HEK293 (cell line): ENCODE measurements around the gene LPGAT1.
A peak's percentile ranks its signal among the peaks of the same experiment; 100 is the strongest.

Source experiments
- CTCF ChIP-seq: fragments of 450-650 bp; formaldehyde crosslinking; IDR thresholded peaks from 2 replicates; pipeline ENCODE4 v1.5.1; 2016; ENCODE audit warnings: missing biosample characterization, missing genetic modification characterization
- GLIS1 ChIP-seq: fragments of 450-650 bp; formaldehyde crosslinking; IDR thresholded peaks from 2 replicates; pipeline ENCODE4 v1.5.1; 2016; ENCODE audit warnings: missing biosample characterization, missing genetic modification characterization
- HIC1 ChIP-seq: fragments of 450-650 bp; formaldehyde crosslinking; IDR thresholded peaks from 2 replicates; pipeline ENCODE4 v1.5.1; 2016; ENCODE audit warnings: missing biosample characterization, missing genetic modification characterization
- INSM2 ChIP-seq: fragments of 450-650 bp; formaldehyde crosslinking; IDR thresholded peaks from 2 replicates; pipeline ENCODE4 v1.5.1; 2016; ENCODE audit warnings: missing biosample characterization, missing genetic modification characterization
- MEIS1 ChIP-seq: sonication (generic); formaldehyde crosslinking; IDR thresholded peaks from 2 replicates; pipeline ENCODE4 v1.8.1; 2022; ENCODE audit warnings: missing genetic modification reagents, mild to moderate bottlenecking, borderline replicate concordance
- PRDM1 ChIP-seq: fragments of 450-650 bp; formaldehyde crosslinking; IDR thresholded peaks from 2 replicates; pipeline ENCODE4; 2016; ENCODE audit warnings: missing biosample characterization, missing genetic modification characterization
- SETDB1 ChIP-seq: IDR thresholded peaks from one replicate; pipeline ENCODE4 v1.6.1; 2017; ENCODE audit warnings: mild to moderate bottlenecking, low read length, moderate library complexity, mixed read lengths; ENCODE audit not compliant: insufficient read length
- TCF7L2 ChIP-seq: IDR thresholded peaks from 2 replicates; pipeline ENCODE4 v1.6.1; 2011; ENCODE audit warnings: low read depth, mild to moderate bottlenecking, inconsistent platforms, low read length, moderate library complexity, borderline replicate concordance
- ZBTB48 ChIP-seq: fragments of 450-650 bp; formaldehyde crosslinking; IDR thresholded peaks from 2 replicates; pipeline ENCODE4 v1.5.1; 2016; ENCODE audit warnings: missing biosample characterization, missing genetic modification characterization
- ZFHX2 ChIP-seq: fragments of 450-650 bp; formaldehyde crosslinking; conservative IDR thresholded peaks from 2 replicates; pipeline ENCODE4 v1.5.1; 2016; ENCODE audit warnings: missing biosample characterization, missing genetic modification characterization
- ZNF140 ChIP-seq: fragments of 450-650 bp; formaldehyde crosslinking; IDR thresholded peaks from 2 replicates; pipeline ENCODE4 v1.5.1; 2016; ENCODE audit warnings: missing biosample characterization, missing genetic modification characterization
- ZNF2 ChIP-seq: fragments of 450-650 bp; formaldehyde crosslinking; IDR thresholded peaks from 2 replicates; pipeline ENCODE4 v1.5.1; 2016; ENCODE audit warnings: missing biosample characterization, missing genetic modification characterization
- ZNF292 ChIP-seq: fragments of 450-650 bp; formaldehyde crosslinking; IDR thresholded peaks from 2 replicates; pipeline ENCODE4 v1.5.1; 2016; ENCODE audit warnings: low read depth, missing biosample characterization, missing genetic modification characterization, borderline replicate concordance
- ZNF335 ChIP-seq: fragments of 450-650 bp; formaldehyde crosslinking; conservative IDR thresholded peaks from 2 replicates; pipeline ENCODE4 v1.5.1; 2016; ENCODE audit warnings: missing biosample characterization, missing genetic modification characterization
- ZNF473 ChIP-seq: fragments of 450-650 bp; formaldehyde crosslinking; IDR thresholded peaks from 2 replicates; pipeline ENCODE4 v1.5.1; 2017; ENCODE audit warnings: missing biosample characterization, missing genetic modification characterization
- ZNF560 ChIP-seq: fragments of 450-650 bp; formaldehyde crosslinking; IDR thresholded peaks from 2 replicates; pipeline ENCODE4 v1.5.1; 2017; ENCODE audit warnings: missing biosample characterization, missing genetic modification characterization, borderline replicate concordance
- ZNF561 ChIP-seq: fragments of 450-650 bp; IDR thresholded peaks from 2 replicates; pipeline ENCODE4 v1.5.1; 2018; ENCODE audit warnings: missing biosample characterization, missing genetic modification characterization, borderline replicate concordance
- ZNF610 ChIP-seq: fragments of 450-650 bp; formaldehyde crosslinking; IDR thresholded peaks from 2 replicates; pipeline ENCODE4 v1.5.1; 2016; ENCODE audit warnings: missing biosample characterization, missing genetic modification characterization, borderline replicate concordance
- ZNF623 ChIP-seq: fragments of 450-650 bp; formaldehyde crosslinking; IDR thresholded peaks from 2 replicates; pipeline ENCODE4 v1.5.1; 2016; ENCODE audit warnings: missing biosample characterization, missing genetic modification characterization
- ZNF626 ChIP-seq: fragments of 450-650 bp; sonication (Bioruptor Pico); formaldehyde crosslinking; IDR thresholded peaks from 2 replicates; pipeline ENCODE4 v1.5.1; 2018; ENCODE audit warnings: missing biosample characterization, missing genetic modification characterization, inconsistent platforms
- ZNF629 ChIP-seq: fragments of 450-650 bp; formaldehyde crosslinking; IDR thresholded peaks from 2 replicates; pipeline ENCODE4 v1.5.1; 2017; ENCODE audit warnings: missing biosample characterization, missing genetic modification characterization
- ZNF707 ChIP-seq: fragments of 450-650 bp; formaldehyde crosslinking; IDR thresholded peaks from 2 replicates; pipeline ENCODE4 v1.5.1; 2016; ENCODE audit warnings: missing biosample characterization, missing genetic modification characterization
- ZNF777 ChIP-seq: fragments of 450-650 bp; formaldehyde crosslinking; IDR thresholded peaks from 2 replicates; pipeline ENCODE4 v1.5.1; 2017; ENCODE audit warnings: missing biosample characterization, missing genetic modification characterization, borderline replicate concordance

Gene LPGAT1

DNA sequence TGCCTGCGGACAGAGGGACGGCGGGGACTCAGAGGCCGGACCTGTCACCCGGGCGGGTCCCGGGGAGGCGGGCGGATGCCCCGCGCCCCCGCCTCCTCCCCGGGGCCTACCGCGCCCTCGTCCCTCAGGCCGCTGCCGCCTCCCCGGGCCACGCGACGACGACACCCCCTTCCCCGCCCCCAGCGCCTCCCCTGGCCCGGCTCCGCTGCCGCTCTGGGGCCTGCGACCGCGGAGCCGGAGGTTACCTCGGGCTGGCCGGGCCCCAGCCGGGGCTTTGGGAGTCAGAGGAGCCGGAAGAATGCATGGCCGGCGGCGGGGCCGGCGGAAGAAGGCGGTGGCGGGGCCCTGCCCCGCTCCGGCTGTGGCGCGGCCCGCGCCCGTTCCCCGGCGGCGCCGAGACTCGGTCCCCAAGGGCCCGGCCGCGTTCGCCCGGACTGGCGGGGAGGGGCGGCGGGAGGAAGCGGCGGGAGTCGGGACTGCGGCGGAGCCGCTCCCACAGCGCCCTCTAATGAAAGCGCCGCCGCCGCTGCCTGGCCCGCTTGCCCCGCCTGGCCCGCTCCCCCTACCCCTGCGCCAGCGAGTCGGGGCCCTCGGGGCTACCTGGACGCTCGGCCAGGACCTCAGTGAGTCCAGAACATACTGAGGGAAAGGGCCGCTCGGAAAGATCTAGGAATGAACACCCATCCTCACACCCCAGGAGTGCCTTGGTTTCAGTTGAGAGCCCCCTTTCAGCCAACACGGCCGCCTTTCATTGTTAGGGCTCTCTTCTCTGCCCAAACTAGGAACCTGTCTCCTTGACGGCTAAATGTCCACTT is at the start of gene LPGAT1 (continued):
- TF ChIP-seq CTCF (tag by site-specific recombination), result peak; percentile 38; the same call in 1 of the 2 replicates
- no peak for TF ChIP-seq ZNF561 (tag by site-specific recombination)
- TF ChIP-seq ZNF623, result no peak
- TF ChIP-seq ZNF777 (tag by site-specific recombination), result 0 out of 2 replicates have a peak, but pooled peaks have one; percentile 55
- 0 out of 2 replicates have a peak, but pooled peaks have one; percentile 18 for TF ChIP-seq HIC1 (tag by site-specific recombination)
- no peak for TF ChIP-seq GLIS1 (tag by site-specific recombination)
- TF ChIP-seq PRDM1 (tag by site-specific recombination), result peak; percentile 56; the same call in 1 of the 2 replicates
- no peak for TF ChIP-seq ZNF292 (tag by site-specific recombination)
- TF ChIP-seq ZNF610 (tag by site-specific recombination), result 0 out of 2 replicates have a peak, but pooled peaks have one; percentile 44
- TF ChIP-seq TCF7L2, result no peak
- TF ChIP-seq ZNF629, result no peak
- no peak for TF ChIP-seq ZNF140 (tag by site-specific recombination)
- no peak for TF ChIP-seq ZNF473 (tag by site-specific recombination)
- no peak for TF ChIP-seq SETDB1
- no peak for TF ChIP-seq ZNF707 (tag by site-specific recombination)
- peak; percentile 82 for TF ChIP-seq ZNF335
- TF ChIP-seq ZNF560 (tag by site-specific recombination), result no peak
- TF ChIP-seq ZBTB48, result peak; percentile 77; the same call in 1 of the 2 replicates
- TF ChIP-seq INSM2 (tag by site-specific recombination), result no peak
- peak; percentile 23; the same call in 1 of the 2 replicates for TF ChIP-seq ZFHX2 (tag by site-specific recombination)
- no peak for TF ChIP-seq MEIS1 (CRISPR knock-in tag)
- peak; percentile 64; the same call in 1 of the 2 replicates for TF ChIP-seq ZNF2 (tag by site-specific recombination)
- no peak for TF ChIP-seq ZNF626
